VCaP (cell line): ENCODE results near the gene RBMS3.
"Not testable (repeated sequence)": the region's sequence is repeated elsewhere in the genome, so short reads cannot be mapped to it uniquely, and the experiment has no call there.

Experiments used
- H3K27ac ChIP-seq: fragments of 450-650 bp; 2 replicates; pipeline ENCODE4 v1.5.1; 2017
- TF ChIP-seq, protein P1 (sequence below): fragments of 450-650 bp; conservative IDR thresholded peaks from 2 replicates; pipeline ENCODE4 v1.5.1; 2017; ENCODE audit warnings: mild to moderate bottlenecking, moderate library complexity

The RBMS3 gene

DNA sequence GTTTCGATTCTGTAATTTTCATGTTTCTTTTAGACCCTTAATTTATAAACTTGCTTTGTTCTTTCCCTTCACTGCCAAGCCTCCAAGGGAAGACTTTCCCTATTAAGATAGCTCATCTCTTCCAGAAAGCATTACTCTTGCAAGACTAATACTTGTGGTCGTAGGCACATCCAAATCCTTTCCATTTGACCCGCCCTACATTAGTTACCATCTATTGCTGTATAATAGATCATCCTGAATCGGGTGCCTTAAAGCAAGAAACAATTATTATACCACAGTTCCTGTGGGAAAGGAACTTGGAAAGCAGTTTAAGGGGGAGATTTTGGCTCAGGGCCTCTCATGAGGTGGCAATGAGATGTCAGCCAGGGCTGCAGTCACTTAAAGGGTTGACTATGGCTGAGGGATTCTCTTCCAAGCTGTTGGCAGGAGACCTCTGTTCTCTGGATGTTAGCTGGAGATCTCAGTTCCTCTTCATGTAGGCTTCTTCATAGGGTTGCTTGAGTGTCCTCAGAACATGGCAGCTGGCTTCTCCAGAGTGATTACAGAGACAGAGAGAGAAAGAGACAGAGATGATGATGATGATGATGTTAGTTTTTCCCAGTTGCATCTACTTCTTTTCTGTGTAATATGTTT lies 755.2 kb downstream of the RBMS3 start:
- H3K27ac ChIP-seq, result no peak overlapping the region
- TF ChIP-seq, protein P1, sequence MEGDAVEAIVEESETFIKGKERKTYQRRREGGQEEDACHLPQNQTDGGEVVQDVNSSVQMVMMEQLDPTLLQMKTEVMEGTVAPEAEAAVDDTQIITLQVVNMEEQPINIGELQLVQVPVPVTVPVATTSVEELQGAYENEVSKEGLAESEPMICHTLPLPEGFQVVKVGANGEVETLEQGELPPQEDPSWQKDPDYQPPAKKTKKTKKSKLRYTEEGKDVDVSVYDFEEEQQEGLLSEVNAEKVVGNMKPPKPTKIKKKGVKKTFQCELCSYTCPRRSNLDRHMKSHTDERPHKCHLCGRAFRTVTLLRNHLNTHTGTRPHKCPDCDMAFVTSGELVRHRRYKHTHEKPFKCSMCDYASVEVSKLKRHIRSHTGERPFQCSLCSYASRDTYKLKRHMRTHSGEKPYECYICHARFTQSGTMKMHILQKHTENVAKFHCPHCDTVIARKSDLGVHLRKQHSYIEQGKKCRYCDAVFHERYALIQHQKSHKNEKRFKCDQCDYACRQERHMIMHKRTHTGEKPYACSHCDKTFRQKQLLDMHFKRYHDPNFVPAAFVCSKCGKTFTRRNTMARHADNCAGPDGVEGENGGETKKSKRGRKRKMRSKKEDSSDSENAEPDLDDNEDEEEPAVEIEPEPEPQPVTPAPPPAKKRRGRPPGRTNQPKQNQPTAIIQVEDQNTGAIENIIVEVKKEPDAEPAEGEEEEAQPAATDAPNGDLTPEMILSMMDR, result no peak

DNA sequence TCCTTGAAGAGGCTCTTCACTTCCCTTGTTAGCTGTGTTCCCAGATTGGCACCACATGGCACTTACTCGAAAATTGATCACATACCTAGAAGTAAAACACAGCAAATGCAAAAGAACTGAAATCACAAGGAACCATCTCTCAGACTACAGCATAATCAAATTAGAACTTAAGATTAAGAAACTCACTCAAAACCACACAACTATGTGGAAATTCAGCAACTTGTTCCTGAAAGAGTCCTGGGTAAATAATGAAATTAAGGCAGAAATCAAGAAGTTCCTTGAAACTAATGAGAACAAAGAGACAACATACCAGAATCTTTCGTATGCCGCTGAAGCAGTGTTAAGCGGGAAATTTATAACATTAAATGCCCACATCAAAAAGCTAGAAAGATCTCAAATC lies 759.3 kb downstream of the RBMS3 start:
- H3K27ac ChIP-seq, result no peak overlapping the region
- TF ChIP-seq, protein P1, result no peak

DNA sequence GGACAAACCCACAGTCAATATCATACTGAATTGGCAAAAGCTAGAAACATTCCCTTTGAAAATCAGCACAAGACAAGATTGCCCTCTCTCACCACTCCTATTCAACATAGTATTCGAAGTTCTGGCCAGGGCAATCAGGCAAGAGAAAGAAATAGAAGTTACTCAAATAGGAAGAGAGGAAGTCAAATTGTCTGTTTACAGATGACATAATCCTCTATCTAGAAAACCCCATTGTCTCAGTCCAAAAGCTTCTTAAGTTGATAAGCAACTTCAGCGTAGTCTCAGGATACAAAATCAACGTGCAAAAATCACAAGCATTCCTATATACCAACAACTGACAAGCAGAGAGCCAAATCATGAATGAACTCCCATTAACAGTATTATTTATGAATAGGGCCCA lies 760.6 kb downstream of the RBMS3 start:
- not testable (repeated sequence) for H3K27ac ChIP-seq

DNA sequence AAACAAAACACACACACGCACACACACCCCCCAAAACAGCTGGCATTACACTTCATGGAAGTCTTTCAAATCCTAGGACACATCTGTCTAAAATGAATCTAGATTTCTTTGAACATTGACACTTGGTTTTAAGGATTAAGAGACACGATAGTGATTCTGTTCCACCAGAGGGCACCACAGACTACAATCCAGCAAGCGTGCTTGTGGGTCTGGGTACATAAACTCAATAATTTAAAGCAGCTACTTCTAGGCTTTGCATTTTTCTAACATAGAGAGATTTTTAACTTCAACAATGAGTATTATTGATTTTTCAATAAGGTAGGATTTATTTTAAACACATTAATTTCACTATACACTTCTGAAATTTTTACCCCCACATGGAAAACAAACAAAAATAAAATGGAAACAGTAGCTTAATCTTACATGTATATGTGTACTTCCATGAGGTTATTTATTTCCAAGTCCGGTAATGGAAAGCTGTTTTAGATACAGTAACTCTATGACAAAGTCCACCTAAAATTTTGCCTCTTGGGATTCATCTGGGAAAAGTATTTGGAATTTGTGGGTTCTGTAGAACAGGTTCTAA lies 761.5 kb downstream of the RBMS3 start:
- no peak overlapping the region for H3K27ac ChIP-seq
- TF ChIP-seq, protein P1, result peak; percentile 92

DNA sequence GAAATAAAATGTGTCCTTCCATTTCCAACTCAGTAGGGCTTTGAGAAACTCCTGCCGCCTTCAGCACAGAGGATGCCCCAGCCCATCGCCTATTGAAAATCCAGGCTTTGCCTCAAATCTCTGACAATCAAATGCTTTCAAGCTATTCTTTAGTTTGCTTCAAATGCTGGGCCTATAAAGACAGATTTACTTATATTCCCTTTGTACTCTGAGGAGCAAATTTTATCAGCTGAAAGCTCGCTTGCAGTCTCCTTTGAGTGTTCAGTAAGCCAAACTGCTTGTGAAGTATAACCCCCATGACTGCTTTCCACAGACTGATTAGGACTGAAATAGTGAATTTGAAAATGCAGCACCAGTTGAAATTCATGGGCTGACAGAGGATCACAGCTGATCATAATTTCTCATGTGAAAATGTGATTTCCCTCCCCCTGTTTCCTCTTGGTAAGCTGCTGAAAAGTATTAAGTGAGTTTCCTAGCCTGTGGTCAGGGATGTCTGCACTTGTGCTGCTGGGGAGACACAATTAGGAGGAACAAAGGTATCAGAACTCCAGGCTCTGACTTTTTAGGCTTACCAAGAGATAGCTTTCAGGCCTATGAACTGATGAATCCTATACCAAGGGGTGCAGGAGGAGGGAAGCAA lies 762.2 kb downstream of the RBMS3 start:
- H3K27ac ChIP-seq, result no peak overlapping the region
- TF ChIP-seq, protein P1, result no peak

DNA sequence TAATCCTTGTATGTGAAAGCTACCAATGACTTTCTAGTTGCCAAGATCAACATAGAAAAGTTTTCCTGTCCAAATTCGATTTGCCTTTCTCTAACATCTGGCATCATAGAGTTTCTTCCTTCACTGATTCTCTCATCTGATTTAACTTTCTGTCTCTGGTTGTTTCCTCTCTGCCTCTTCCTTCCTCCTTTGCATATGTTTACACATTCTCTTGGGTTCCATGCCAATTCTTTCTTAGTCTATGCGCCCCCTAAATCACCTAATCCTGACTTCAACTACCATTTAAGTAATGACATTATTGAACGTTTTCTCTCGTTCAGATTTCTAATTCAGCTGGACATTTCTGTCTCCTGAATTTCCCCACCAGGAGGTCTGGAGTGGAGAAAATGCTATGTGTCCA lies 763.6 kb downstream of the RBMS3 start:
- H3K27ac ChIP-seq, result no peak overlapping the region
- TF ChIP-seq, protein P1, result no peak

DNA sequence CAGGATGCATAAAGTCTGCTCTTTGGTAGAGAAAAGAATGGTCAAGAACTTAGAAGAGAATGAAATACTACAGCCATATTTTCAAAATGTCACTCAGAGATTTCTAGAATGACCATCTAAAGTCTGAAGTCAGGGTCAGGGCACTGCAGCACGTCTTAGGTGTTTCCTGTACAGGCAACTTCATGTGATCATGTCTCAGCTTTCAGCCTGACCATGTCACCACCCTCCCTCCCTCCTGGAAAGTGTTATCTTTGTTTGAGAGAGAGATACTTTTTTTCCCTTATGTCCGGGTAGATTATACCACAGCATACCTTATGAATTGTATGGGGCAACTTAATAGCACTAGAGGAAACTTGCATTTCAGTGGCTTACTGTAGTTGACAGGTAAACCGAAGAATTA lies 767.6 kb downstream of the RBMS3 start:
- no peak overlapping the region for H3K27ac ChIP-seq
- TF ChIP-seq, protein P1, result no peak

DNA sequence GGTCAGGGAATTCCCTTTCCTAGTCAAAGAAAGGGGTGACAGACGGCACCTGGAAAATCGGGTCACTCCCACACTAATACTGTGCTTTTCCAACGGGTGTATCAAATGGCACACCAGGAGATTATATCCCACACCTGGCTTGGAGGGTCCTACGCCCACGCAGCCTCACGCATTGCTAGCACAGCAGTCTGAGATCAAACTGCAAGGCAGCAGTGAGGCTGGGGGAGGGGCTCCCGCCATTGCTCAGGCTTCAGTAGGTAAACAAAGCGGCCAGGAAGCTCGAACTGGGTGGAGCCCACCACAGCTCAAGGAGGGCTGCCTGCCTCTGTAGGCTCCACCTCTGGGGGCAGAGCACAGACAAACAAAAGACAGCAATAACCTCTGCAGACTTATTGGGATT lies 769.2 kb downstream of the RBMS3 start:
- not testable (repeated sequence) for H3K27ac ChIP-seq
